Stimulated activated CD4-positive, alpha-beta T cell treated with anti-CD3 and anti-CD28 coated beads, Interleukin-15, amount 100 ng/mL, for 24 hours (primary cell): Measurements from ENCODE around the gene STK32C.
"Not testable (repeated sequence)": the region's sequence is repeated elsewhere in the genome, so short reads cannot be mapped to it uniquely, and the experiment has no call there.

Experiments
- DNase-seq: peaks from one replicate; pipeline ENCODE4 v3.0.0-alpha.2; 2020

Gene STK32C

GRCh38 chr10:132337854-132338253, 30.1 kb upstream of the STK32C start:
- not testable (repeated sequence) for DNase-seq

DNA sequence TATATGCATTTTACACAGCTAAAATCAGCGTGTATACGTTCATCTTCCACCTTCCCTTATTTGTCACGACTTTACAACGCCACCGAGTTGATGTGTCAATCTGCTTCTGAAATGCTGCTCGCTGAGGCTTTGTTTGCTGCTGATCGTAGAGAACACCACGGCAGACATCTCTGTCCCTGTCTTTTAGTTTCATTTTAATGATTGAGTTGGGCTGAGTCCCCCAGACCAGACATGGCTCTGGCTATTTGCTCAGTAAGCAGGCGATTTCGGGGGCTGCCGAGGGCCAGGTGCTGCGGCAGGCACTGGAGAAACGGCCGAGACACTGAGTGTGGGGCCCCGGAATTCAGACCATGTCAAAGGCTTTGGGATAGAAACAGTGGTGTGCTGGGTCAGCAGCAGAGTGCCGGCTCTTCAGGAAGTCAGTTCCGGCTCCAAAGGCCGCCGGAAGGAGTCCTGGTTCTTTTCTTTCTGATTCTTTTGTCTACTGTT, 29.2 kb upstream of the STK32C start:
- DNase-seq, result peak; percentile 14

DNA sequence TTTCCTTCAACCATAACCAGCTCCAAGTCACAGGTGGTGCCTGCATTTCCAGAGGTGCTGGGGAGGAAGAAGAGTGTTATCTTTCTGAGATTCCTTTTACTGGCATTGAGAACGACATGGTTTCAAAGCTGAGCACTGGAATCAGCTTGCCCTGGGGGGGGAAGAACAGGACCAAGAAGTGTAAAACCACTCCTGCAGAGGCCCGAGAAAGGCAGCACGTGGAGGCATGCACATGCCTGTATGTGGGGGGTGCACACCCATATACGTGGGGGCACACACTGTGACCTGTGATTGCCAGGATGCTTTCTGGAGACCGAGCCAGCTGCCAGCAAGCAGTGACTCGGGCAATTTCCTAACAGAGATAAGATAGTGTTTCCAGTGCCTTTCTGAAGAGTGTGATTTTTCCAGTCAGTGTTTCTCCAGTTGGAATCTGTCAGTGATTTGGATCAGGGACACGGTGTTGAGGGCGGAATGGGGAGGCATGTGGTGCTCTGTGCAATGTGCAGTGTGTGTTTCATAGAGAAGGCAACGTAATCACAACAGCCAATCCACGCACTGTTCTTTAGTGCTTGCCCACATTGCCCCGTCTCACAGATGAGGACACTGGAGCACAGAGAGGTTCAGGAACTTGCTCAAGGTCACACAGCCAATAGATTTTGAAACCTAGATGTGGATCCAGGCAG, 28.5 kb upstream of the STK32C start:
- DNase-seq, result no peak

- no peak for DNase-seq
Measured at GRCh38 chr10:132335189-132336063, 27.7 kb upstream of the STK32C start.

GRCh38 chr10:132334631-132335188, 27.0 kb upstream of the STK32C start:
- DNase-seq, result no peak

- DNase-seq, result no peak
Measured at GRCh38 chr10:132333386-132333785, 25.6 kb upstream of the STK32C start.

DNA sequence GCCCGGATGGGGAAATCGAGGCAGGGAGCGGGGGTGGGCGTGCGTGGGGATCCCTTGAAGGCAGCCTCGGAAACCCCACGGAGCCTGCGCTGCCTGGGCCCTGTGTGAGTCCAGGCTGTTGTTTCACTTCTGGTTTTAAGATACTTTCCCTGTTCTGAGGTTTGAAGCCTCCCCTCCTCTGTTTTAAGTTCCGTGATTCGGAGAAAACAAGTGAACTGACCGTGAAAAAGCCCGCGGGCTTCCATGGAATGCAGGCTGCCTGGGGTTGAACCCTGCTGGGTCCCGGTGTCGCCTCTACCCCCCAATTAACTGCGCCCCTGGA, 24.6 kb upstream of the STK32C start:
- no peak for DNase-seq

DNA sequence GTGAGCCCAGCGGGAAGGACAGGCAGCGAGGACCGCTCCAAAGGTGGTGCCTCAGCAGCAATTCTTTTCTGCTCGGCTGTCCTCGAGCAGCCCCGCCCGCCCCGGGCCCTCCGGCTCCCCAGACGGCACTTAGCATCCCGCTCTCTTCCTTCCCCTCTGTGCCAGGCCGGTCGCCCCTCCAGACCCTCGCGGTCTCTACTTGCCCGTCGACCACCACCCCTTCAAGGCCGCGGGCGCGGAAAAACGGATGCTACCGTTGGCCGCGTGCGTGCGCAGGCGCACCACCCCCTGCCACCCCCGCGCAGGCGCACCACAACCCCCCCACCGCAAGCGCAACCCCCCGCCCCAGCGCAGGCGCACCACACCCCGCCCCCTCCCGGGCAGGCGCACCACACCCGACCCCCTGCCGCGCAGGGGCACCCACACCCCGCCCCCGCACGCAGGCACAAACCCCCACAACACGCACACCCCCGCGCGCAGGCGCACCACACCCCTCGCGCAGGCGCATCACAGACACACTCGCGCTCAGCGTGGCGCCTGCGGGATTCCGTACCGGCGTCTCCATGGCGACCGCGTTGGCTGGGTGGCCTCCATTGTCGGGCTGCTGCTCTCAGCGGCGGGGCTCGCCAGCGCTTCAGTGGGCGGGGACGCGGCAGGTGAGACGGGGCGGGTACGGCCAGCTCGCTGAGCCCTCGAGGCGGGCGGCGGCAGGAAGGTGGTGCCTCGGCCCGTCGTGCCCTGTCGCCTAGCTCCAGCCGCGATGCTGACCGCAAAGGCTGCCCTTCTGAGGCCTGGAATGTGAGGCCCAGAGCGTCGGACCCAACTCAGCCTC, 24.1 kb upstream of the STK32C start, which contains the start of gene LRRC27:
LRRC27 (plus strand) TSS at position 593 of the 832 bp plus-strand sequence. CDS start 1,332 bp downstream, outside the sequence.
- peak; percentile 99 for DNase-seq

GRCh38 chr10:132330486-132330833, 22.7 kb upstream of the STK32C start:
- DNase-seq, result no peak

DNA sequence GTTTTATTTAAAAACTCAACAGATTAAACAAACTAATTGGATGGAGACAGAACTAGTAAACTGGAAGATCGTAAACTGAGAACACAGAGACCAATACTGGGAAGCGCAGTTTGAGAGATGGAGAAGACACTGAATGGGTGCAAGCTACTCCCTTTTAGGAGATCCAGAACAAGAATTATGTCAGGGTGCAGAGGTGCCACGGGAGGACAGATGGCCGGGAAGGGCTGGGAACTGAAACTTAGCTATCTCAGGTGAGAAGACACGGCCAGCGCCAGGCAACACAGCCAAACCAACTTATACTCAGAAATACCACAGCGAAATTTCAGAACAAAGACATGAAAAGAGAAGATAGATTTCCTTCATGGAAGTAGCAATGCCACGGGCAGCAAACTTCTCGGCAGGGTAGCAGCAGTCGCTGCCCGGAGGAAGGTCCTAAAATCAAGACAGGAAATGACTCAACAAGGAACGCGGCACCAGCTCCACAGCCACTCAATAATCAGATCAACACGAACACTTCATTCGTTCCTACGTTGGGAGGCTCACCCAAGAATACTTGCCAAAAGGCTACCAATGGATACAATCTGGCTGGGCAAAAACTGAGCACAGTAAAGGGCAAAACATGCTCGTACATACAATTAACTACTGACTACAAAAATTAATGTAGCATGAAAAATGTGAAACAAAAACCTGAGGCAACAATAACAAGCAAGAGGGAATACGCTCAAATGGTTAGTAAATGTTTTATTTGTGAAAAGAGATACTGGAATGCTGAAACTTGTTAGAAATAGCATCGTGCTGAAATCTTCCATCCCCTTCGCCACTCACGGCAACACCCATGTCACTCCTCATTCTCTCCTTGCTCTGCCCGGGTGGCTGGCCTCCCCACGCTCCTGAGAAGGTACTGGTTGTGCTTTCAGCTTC, 22.1 kb upstream of the STK32C start:
- peak; percentile 58 for DNase-seq

GRCh38 chr10:132328738-132329137, 21.0 kb upstream of the STK32C start:
- DNase-seq, result no peak

- no peak for DNase-seq
Measured at GRCh38 chr10:132328106-132328505, 20.4 kb upstream of the STK32C start.

DNA sequence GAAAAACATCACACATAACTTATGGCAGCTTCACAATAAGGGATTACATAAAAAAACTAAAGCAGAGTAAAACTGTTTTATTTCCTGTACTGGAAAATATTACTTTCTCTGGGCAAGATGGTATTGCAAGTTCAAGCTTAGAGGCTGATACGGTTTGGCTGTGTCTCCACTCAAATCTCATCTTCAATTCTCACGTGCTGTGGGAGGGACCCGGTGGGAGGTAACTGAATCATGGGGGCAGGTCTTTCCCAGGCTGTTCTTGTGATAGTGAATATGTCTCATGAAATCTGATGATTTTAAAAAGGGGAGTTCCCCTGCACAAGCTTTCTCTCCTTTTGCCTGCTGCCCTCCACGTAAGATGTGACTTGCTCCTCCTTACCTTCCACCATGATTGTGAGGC, 19.2 kb upstream of the STK32C start:
- DNase-seq, result peak; percentile 70

GRCh38 chr10:132326344-132326889, 18.7 kb upstream of the STK32C start:
- DNase-seq, result no peak

DNA sequence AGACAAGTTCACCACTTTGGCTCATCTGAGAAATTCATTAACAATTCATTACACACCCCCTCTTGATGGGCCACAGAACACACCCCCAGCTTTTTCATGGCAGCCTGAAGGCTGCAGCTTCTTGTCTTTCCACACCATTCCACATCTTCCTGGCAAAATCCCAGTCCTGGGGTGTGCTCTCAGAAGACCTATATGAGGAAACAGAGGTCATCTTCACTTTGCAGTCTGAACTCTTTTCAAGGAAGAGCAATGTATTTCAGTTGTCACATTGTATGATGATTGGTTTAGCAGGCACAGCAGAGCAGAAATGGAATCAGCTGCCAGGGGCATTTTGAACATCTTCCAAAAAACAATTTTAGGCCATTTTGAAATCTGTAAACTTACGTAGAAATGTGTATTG, 16.4 kb upstream of the STK32C start:
- DNase-seq, result no peak

DNA sequence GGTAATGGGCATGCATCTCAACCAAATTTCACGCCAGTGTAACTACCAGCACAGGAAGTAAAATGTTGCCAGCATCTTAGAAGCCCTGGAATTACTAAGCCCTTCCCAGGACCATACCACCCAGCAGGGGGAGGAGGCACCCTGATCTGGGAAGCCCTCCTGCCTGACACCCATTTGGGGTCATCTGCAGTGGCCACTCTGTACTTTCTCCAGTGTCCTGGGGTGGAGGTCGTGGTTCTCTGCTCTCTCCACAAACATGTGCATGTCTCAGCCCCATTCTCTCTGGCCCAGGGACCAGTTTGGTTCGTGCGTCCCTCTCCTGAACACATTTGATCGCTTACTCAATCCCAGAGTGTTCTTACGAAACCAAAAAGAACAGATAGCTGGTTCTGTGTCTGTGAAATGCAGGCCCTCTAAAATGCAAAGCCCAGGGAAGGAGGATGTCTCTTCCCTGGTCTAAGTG, 14.9 kb upstream of the STK32C start:
- DNase-seq, result no peak

GRCh38 chr10:132321726-132322125, 14.0 kb upstream of the STK32C start:
- DNase-seq, result no peak

DNA sequence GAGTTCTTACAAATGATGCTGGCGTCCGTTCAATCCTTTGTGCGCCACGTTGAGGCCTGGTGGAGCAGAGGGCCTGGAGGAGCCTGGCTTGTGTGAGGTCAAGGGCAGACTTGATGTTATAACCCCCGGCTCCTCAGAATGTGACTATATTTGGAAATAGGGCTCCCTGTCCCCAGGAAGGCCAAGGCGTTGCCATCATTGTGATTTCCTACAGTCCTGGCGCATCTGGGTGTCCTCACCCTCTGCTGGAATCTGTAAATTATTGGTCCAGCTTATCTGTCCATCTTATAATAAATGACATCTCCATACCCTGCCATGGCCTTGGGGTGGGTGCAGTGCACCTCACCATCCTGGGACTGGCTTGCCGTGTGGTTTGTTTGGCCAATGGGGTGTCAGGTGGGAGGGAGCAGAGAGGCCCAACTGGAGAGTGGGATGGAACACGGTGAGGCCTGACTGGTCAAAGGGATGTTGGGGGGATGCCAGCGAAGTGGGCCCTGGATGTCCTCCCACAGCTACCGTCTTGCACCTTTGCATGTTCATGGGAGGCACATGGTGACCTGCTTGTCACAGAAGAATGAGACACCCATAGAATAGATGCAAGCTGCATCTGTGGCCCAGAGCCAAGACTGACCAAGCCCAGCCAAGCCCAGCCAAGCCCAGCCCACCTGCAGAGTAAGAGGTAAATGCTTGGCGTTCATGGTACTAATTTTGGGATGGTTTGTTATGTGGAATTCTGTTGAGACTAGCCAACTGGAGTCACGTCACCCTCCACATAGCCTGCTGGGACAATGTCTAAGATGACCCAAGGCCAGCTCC, 13.1 kb upstream of the STK32C start:
- DNase-seq, result no peak

- peak; percentile 57 for DNase-seq
Measured at GRCh38 chr10:132319853-132320653, 12.3 kb upstream of the STK32C start.

DNA sequence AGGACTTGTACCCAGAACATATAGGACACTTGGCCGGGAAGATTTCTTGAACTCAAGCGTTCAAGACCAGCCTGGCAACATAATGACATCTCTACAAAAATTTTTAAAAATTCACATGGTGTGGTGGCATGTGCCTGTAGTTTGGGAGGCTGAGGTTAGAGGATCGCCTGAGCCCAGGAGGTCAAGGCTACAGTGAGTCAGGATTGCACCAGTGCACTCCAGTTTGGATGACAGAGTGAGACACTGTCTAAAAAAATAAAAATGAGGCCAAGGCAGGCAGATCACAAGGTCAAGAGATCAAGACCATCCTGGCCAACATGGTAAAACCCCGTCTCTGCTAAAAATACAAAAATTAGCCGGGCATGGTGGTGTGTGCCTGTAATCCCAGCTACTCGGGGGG, 9.7 kb upstream of the STK32C start:
- DNase-seq, result not testable (repeated sequence)
